Peyer's patch (tissue), 4 donors: ENCODE measurements around the gene PRKAR1B.

Source experiments
- CTCF ChIP-seq, 6 experiments: fragments of 450-650 bp in 4 of 6; fragments of 200-600 bp in 2 of 6; sonication (generic) in 1 of 6; IDR thresholded peaks; one replicate each; pipeline ENCODE4 v1.5.1; 2017 to 2019; ENCODE audit warnings: antibody characterized with exemption in 6 of 6, mild to moderate bottlenecking in 3 of 6, moderate library complexity in 1 of 6
- POLR2A ChIP-seq, 2 donors: fragments of 450-650 bp; IDR thresholded peaks; one replicate each; pipeline ENCODE4 v1.5.1; 2017; ENCODE audit warnings: antibody characterized with exemption in 2 of 2, mild to moderate bottlenecking in 2 of 2, moderate library complexity in 2 of 2

- TF ChIP-seq POLR2A (IDR thresholded peaks at IDR 0.05): no peak
- TF ChIP-seq CTCF (IDR thresholded peaks at IDR 0.05): no peak
Measured at GRCh38 chr7:576524-577277, 150.4 kb downstream of the PRKAR1B start.
